ENCODE measurements around the gene PEX14.
"Not testable (repeated sequence)": the region's sequence is repeated elsewhere in the genome, so short reads cannot be mapped to it uniquely, and the experiment has no call there.

The PEX14 gene

DNA sequence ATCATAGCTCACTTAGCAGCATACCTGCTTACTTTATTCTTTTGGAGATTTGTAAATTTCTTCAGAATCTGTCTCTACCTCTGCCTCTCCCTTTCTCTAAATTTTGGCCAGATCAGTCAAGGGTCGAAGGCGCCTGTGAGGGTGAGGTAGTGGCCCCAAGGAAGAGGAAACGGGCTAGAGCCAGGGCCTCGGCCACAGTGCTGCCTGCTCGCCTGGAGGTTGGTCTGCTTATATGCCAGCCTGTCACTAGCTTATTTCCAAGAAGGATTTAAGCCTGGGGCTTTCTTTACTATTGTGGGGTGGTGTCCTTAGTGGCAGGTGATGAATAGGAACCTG is 19.6 kb downstream of the PEX14 start:
- no peaks in the 10 kb centered on the region for H3K27me3 ChIP-seq (ENCODE audit: control insufficient read depth in 1 of 2, insufficient read depth in 2 of 2, low read length in 2 of 2)
- H3K36me3 ChIP-seq (ENCODE audit: control insufficient read depth in 1 of 2, insufficient read depth in 2 of 2, low read length in 2 of 2) = peaks cover 0 to 11% of the 10 kb centered on the region in 2 donors
- no peak overlapping the region for H3K27ac ChIP-seq (ENCODE audit: low read depth, low read length)
- H3K9ac ChIP-seq (ENCODE audit: low read depth in 1 of 2, low read length in 2 of 2) = no peak overlapping the region
- peaks cover 20 to 23% of the 10 kb centered on the region in 2 donors for H3K4me1 ChIP-seq (ENCODE audit: control insufficient read depth in 1 of 2, insufficient read depth in 2 of 2, low read length in 2 of 2)
- H3K4me3 ChIP-seq (ENCODE audit: low read depth in 1 of 2, low read length in 2 of 2) = no peak overlapping the region
- no peaks in the 10 kb centered on the region for H3K9me3 ChIP-seq (ENCODE audit: control insufficient read depth in 1 of 2, low read length in 2 of 2)

DNA sequence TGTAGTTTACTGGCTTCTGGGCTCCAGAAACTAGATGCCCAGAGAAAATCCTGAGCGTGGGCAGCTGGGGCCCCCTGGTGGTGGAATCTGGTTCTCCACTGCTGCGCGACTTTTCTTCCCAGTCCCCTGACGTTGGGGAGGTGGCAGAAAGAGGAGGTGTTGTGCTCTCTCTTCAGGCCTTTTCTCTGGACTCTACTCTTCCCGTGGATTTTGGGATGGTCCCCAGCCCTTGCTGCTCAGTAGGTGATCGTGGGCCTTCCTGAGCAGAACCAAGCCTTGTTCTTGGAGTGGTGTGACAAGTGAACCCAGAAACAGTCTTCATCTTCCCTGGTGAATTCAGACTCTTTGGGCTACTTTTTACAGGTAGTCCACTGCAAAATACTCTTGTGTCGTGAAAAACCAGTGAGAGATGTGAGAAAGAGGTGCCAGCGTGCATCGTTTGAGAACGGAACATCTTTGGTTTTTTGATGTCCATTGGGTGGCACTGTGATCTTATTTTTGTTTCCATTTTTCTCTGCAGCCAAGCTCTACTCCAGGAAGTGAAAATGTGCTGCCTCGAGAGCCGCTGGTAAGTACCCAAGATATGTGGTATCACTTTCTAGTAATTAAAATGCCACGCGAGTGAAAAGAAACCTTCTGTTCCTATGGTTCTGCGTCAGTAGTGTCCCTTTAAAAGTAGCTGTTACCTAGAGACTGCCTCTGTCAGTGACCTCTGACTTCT is 20.2 kb downstream of the PEX14 start:
- peaks cover 15 to 19% of the 10 kb centered on the region in 2 donors for H3K4me1 ChIP-seq (ENCODE audit: control insufficient read depth in 1 of 2, insufficient read depth in 2 of 2, low read length in 2 of 2)
- peak overlapping the region; percentile 47 for H3K27ac ChIP-seq (ENCODE audit: low read depth, low read length)
- peaks cover 0 to 11% of the 10 kb centered on the region in 2 donors for H3K36me3 ChIP-seq (ENCODE audit: control insufficient read depth in 1 of 2, insufficient read depth in 2 of 2, low read length in 2 of 2)
- no peaks in the 10 kb centered on the region for H3K9me3 ChIP-seq (ENCODE audit: control insufficient read depth in 1 of 2, low read length in 2 of 2)
- peak overlapping the region; percentile 44 to 70 for H3K9ac ChIP-seq (ENCODE audit: low read depth in 1 of 2, low read length in 2 of 2)
- peak overlapping the region; percentile 64 to 70 for H3K4me3 ChIP-seq (ENCODE audit: low read depth in 1 of 2, low read length in 2 of 2)
- H3K27me3 ChIP-seq (ENCODE audit: control insufficient read depth in 1 of 2, insufficient read depth in 2 of 2, low read length in 2 of 2) = no peaks in the 10 kb centered on the region

GRCh38 chr1:10495475-10495817 is 20.7 kb downstream of the PEX14 start:
- no peaks in the 10 kb centered on the region for H3K27me3 ChIP-seq (ENCODE audit: control insufficient read depth in 1 of 2, insufficient read depth in 2 of 2, low read length in 2 of 2)
- H3K4me1 ChIP-seq (ENCODE audit: control insufficient read depth in 1 of 2, insufficient read depth in 2 of 2, low read length in 2 of 2) = peaks cover 13 to 17% of the 10 kb centered on the region in 2 donors
- no peaks in the 10 kb centered on the region for H3K9me3 ChIP-seq (ENCODE audit: control insufficient read depth in 1 of 2, low read length in 2 of 2)
- H3K27ac ChIP-seq (ENCODE audit: low read depth, low read length) = peak overlapping the region; percentile 47
- H3K36me3 ChIP-seq (ENCODE audit: control insufficient read depth in 1 of 2, insufficient read depth in 2 of 2, low read length in 2 of 2) = peaks cover 0 to 11% of the 10 kb centered on the region in 2 donors
- H3K4me3 ChIP-seq (ENCODE audit: low read depth in 1 of 2, low read length in 2 of 2) = peak overlapping the region; percentile 56 to 64
- peak overlapping the region; percentile 30 to 44 for H3K9ac ChIP-seq (ENCODE audit: low read depth in 1 of 2, low read length in 2 of 2)

DNA sequence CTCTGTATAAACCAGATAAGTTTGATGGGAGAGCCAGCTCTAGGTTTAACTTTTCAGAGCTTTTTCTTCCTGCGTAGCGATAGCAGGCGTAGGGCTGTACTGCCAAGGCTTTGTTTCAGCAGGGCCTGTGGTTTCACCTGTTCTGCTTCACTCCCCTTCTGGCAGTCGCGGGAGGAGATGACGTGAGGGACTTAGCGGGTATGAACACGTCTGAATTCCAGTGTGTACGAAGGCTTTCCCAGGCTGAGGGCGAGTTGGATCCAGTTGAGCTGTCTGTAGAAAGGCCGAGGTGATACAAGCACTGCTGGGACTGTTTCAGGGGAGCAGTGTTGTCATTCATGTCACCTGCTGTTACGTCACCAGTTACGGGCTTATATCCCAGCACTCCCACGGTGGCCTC is 21.2 kb downstream of the PEX14 start:
- no peak overlapping the region for H3K27ac ChIP-seq (ENCODE audit: low read depth, low read length)
- no peaks in the 10 kb centered on the region for H3K9me3 ChIP-seq (ENCODE audit: control insufficient read depth in 1 of 2, low read length in 2 of 2)
- H3K36me3 ChIP-seq (ENCODE audit: control insufficient read depth in 1 of 2, insufficient read depth in 2 of 2, low read length in 2 of 2) = peaks cover 0 to 11% of the 10 kb centered on the region in 2 donors
- no peaks in the 10 kb centered on the region for H3K27me3 ChIP-seq (ENCODE audit: control insufficient read depth in 1 of 2, insufficient read depth in 2 of 2, low read length in 2 of 2)
- peaks cover 13 to 17% of the 10 kb centered on the region in 2 donors for H3K4me1 ChIP-seq (ENCODE audit: control insufficient read depth in 1 of 2, insufficient read depth in 2 of 2, low read length in 2 of 2)
- peak overlapping the region; percentile 30 to 44 for H3K9ac ChIP-seq (ENCODE audit: low read depth in 1 of 2, low read length in 2 of 2)
- no peak overlapping the region for H3K4me3 ChIP-seq (ENCODE audit: low read depth in 1 of 2, low read length in 2 of 2)

DNA sequence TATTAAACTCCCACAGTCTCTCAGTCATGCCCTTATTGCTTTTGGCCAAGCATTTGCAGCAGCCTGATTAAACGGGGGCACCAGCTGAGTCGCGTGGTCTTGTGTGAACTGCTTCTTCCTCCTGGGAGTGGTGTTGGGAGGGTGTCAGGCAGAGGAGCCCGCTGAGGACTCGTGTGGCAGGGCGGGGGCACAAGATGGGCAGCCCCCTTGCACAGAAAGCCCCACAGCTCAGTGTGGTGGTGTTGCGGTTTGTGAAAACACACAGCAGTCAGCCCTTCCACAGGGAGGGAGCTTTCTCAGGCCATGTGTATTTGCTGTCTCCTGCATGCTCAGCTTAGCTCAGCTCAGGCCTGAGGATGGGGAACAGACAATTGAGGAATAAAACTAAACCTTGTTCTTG is 22.4 kb downstream of the PEX14 start:
- Histone ChIP-seq H3K36me3 (ENCODE audit: control insufficient read depth in 1 of 2, insufficient read depth in 2 of 2, low read length in 2 of 2) (peaks cover 0 to 11% of the 10 kb centered on the region in 2 donors), H3K9ac (ENCODE audit: low read depth in 1 of 2, low read length in 2 of 2) (no peak overlapping the region), H3K27me3 (ENCODE audit: control insufficient read depth in 1 of 2, insufficient read depth in 2 of 2, low read length in 2 of 2) (no peaks in the 10 kb centered on the region), H3K9me3 (ENCODE audit: control insufficient read depth in 1 of 2, low read length in 2 of 2) (no peaks in the 10 kb centered on the region), H3K4me3 (ENCODE audit: low read depth in 1 of 2, low read length in 2 of 2) (no peak overlapping the region), H3K4me1 (ENCODE audit: control insufficient read depth in 1 of 2, insufficient read depth in 2 of 2, low read length in 2 of 2) (peaks cover 13 to 17% of the 10 kb centered on the region in 2 donors), H3K27ac (ENCODE audit: low read depth, low read length) (no peak overlapping the region)

- Histone ChIP-seq H3K36me3 (ENCODE audit: control insufficient read depth in 1 of 2, insufficient read depth in 2 of 2, low read length in 2 of 2) (peaks cover 0 to 11% of the 10 kb centered on the region in 2 donors), H3K4me1 (ENCODE audit: control insufficient read depth in 1 of 2, insufficient read depth in 2 of 2, low read length in 2 of 2) (peaks cover 13 to 17% of the 10 kb centered on the region in 2 donors), H3K4me3 (ENCODE audit: low read depth in 1 of 2, low read length in 2 of 2) (no peak overlapping the region), H3K9ac (ENCODE audit: low read depth in 1 of 2, low read length in 2 of 2) (no peak overlapping the region), H3K27ac (ENCODE audit: low read depth, low read length) (no peak overlapping the region), H3K9me3 (ENCODE audit: control insufficient read depth in 1 of 2, low read length in 2 of 2) (no peaks in the 10 kb centered on the region), H3K27me3 (ENCODE audit: control insufficient read depth in 1 of 2, insufficient read depth in 2 of 2, low read length in 2 of 2) (no peaks in the 10 kb centered on the region)
Measured at GRCh38 chr1:10498231-10498630, 23.5 kb downstream of the PEX14 start.

GRCh38 chr1:10502206-10502605 is 27.5 kb downstream of the PEX14 start:
- H3K36me3 ChIP-seq (ENCODE audit: control insufficient read depth in 1 of 2, insufficient read depth in 2 of 2, low read length in 2 of 2) = peaks cover 0 to 4% of the 10 kb centered on the region in 2 donors
- no peak overlapping the region for H3K9ac ChIP-seq (ENCODE audit: low read depth in 1 of 2, low read length in 2 of 2)
- no peaks in the 10 kb centered on the region for H3K27me3 ChIP-seq (ENCODE audit: control insufficient read depth in 1 of 2, insufficient read depth in 2 of 2, low read length in 2 of 2)
- H3K27ac ChIP-seq (ENCODE audit: low read depth, low read length) = no peak overlapping the region
- no peaks in the 10 kb centered on the region for H3K4me1 ChIP-seq (ENCODE audit: control insufficient read depth in 1 of 2, insufficient read depth in 2 of 2, low read length in 2 of 2)
- no peak overlapping the region for H3K4me3 ChIP-seq (ENCODE audit: low read depth in 1 of 2, low read length in 2 of 2)
- no peaks in the 10 kb centered on the region for H3K9me3 ChIP-seq (ENCODE audit: control insufficient read depth in 1 of 2, low read length in 2 of 2)

- H3K4me3 ChIP-seq (ENCODE audit: low read depth in 1 of 2, low read length in 2 of 2) = no peak overlapping the region
- no peak overlapping the region for H3K9ac ChIP-seq (ENCODE audit: low read depth in 1 of 2, low read length in 2 of 2)
- no peaks in the 10 kb centered on the region for H3K9me3 ChIP-seq (ENCODE audit: control insufficient read depth in 1 of 2, low read length in 2 of 2)
- no peak overlapping the region for H3K27ac ChIP-seq (ENCODE audit: low read depth, low read length)
- H3K36me3 ChIP-seq (ENCODE audit: control insufficient read depth in 1 of 2, insufficient read depth in 2 of 2, low read length in 2 of 2) = peaks cover 0 to 2% of the 10 kb centered on the region in 2 donors
- peaks cover 0 to 3% of the 10 kb centered on the region in 2 donors for H3K4me1 ChIP-seq (ENCODE audit: control insufficient read depth in 1 of 2, insufficient read depth in 2 of 2, low read length in 2 of 2)
- H3K27me3 ChIP-seq (ENCODE audit: control insufficient read depth in 1 of 2, insufficient read depth in 2 of 2, low read length in 2 of 2) = no peaks in the 10 kb centered on the region
Measured at GRCh38 chr1:10504249-10504648, 29.5 kb downstream of the PEX14 start.

- not testable (repeated sequence) for H3K27ac ChIP-seq (ENCODE audit: low read depth, low read length); H3K4me3 ChIP-seq (ENCODE audit: low read depth in 1 of 2, low read length in 2 of 2); H3K36me3 ChIP-seq (ENCODE audit: control insufficient read depth in 1 of 2, insufficient read depth in 2 of 2, low read length in 2 of 2); H3K9me3 ChIP-seq (ENCODE audit: control insufficient read depth in 1 of 2, low read length in 2 of 2); H3K9ac ChIP-seq (ENCODE audit: low read depth in 1 of 2, low read length in 2 of 2); H3K27me3 ChIP-seq (ENCODE audit: control insufficient read depth in 1 of 2, insufficient read depth in 2 of 2, low read length in 2 of 2)
- H3K4me1 ChIP-seq (ENCODE audit: control insufficient read depth in 1 of 2, insufficient read depth in 2 of 2, low read length in 2 of 2) = peaks cover 14 to 22% of the 10 kb centered on the region in 2 donors
Measured at GRCh38 chr1:10506046-10506676, 31.4 kb downstream of the PEX14 start.

DNA sequence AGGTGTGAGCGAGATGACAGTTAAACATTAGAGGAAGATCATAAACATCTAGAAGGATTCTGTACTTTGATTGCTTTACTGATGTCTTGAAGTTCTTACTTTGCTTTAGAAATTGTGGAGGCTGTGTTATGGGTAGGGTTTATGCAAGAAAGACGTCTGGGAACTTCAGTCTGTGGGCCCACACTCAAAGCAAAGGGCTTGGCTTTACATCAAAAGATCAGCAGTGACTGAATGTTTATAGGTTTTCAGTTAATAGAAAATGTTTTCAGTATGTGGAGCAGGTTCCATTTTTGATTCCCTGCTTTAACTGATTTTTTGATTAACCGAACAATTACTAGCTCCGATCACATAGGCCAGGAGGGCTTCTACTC is 31.9 kb downstream of the PEX14 start:
- peaks cover 0 to 2% of the 10 kb centered on the region in 2 donors for H3K36me3 ChIP-seq (ENCODE audit: control insufficient read depth in 1 of 2, insufficient read depth in 2 of 2, low read length in 2 of 2)
- H3K4me3 ChIP-seq (ENCODE audit: low read depth in 1 of 2, low read length in 2 of 2) = no peak overlapping the region
- H3K27me3 ChIP-seq (ENCODE audit: control insufficient read depth in 1 of 2, insufficient read depth in 2 of 2, low read length in 2 of 2) = no peaks in the 10 kb centered on the region
- H3K27ac ChIP-seq (ENCODE audit: low read depth, low read length) = no peak overlapping the region
- H3K9ac ChIP-seq (ENCODE audit: low read depth in 1 of 2, low read length in 2 of 2) = no peak overlapping the region
- H3K9me3 ChIP-seq (ENCODE audit: control insufficient read depth in 1 of 2, low read length in 2 of 2) = no peaks in the 10 kb centered on the region
- peaks cover 18 to 27% of the 10 kb centered on the region in 2 donors for H3K4me1 ChIP-seq (ENCODE audit: control insufficient read depth in 1 of 2, insufficient read depth in 2 of 2, low read length in 2 of 2)
